K562 (cell line): Measurements from ENCODE around the gene SIGLEC6. TPM values are rescaled to one million over a fixed set of nuclear protein-coding genes. Genes with fewer than 3 reads are reported as not detected.
A peak's percentile ranks its signal among the peaks of the same experiment; 100 is the strongest.

Experiments used
- C11orf30 ChIP-seq: fragments of 450-650 bp; IDR thresholded peaks from 2 replicates; pipeline ENCODE4 v1.6.1; 2016; ENCODE audit warnings: low read depth, mild to moderate bottlenecking
- CCAR2 ChIP-seq: fragments of 200-400 bp; formaldehyde crosslinking; IDR thresholded peaks from 2 replicates; pipeline ENCODE4 v1.6.1; 2017; ENCODE audit warnings: mild to moderate bottlenecking, low read depth, low read length
- CUX1 ChIP-seq: fragments of 200-800 bp; sonication (Bioruptor generic); IDR thresholded peaks from 2 replicates; pipeline ENCODE4 v1.6.1; 2016; ENCODE audit warnings: missing genetic modification characterization, missing compliant biosample characterization
- FOXA1 ChIP-seq: fragments of 450-650 bp; IDR thresholded peaks from 2 replicates; pipeline ENCODE4 v1.6.1; 2016; ENCODE audit warnings: mild to moderate bottlenecking, borderline replicate concordance
- HDAC1 ChIP-seq, 2 experiments: fragments of 450-650 bp; IDR thresholded peaks; 2 replicates each; pipeline ENCODE4 v1.6.1; 2016 to 2017; ENCODE audit warnings: inconsistent platforms in 1 of 2, mild to moderate bottlenecking in 1 of 2, moderate library complexity in 1 of 2
- KLF16 ChIP-seq: IDR thresholded peaks from 2 replicates; pipeline ENCODE4 v1.6.1; 2016; ENCODE audit warnings: antibody characterized with exemption
- KLF6 ChIP-seq: fragments of 250-450 bp; sonication (Bioruptor Pico); IDR thresholded peaks from 2 replicates; pipeline ENCODE4 v1.4.0; 2020; ENCODE audit warnings: mild to moderate bottlenecking, moderate library complexity, borderline replicate concordance
- MAFG ChIP-seq: fragments of 450-650 bp; conservative IDR thresholded peaks from 2 replicates; pipeline ENCODE4 v1.6.1; 2016; ENCODE audit warnings: missing genetic modification characterization, missing compliant biosample characterization
- MAFK ChIP-seq: IDR thresholded peaks from 2 replicates; pipeline ENCODE4 v1.6.1; 2011; ENCODE audit warnings: low read length, improper control_type of control experiment
- MBD2 ChIP-seq: sonication (generic); IDR thresholded peaks from 2 replicates; pipeline ENCODE4 v1.6.1; 2016; ENCODE audit warnings: low read depth, borderline replicate concordance
- MNT ChIP-seq, 2 experiments: fragments of 450-650 bp; conservative IDR thresholded peaks; 2 replicates each; pipeline ENCODE4 v1.6.1; 2017; ENCODE audit warnings: mild to moderate bottlenecking in 2 of 2, moderate library complexity in 2 of 2
- NFE2 ChIP-seq: IDR thresholded peaks from 2 replicates; pipeline ENCODE4 v1.6.1; 2014; ENCODE audit warnings: antibody characterized with exemption, low read depth
- NR2F6 ChIP-seq: fragments of 450-650 bp; formaldehyde crosslinking; IDR thresholded peaks from 2 replicates; pipeline ENCODE4 v1.4.0; 2020; ENCODE audit warnings: mild to moderate bottlenecking
- POLR2H ChIP-seq: IDR thresholded peaks from 2 replicates; pipeline ENCODE4 v1.6.1; 2016; ENCODE audit warnings: missing genetic modification characterization, low read depth, mild to moderate bottlenecking, control low read depth, missing compliant biosample characterization, moderate library complexity
- PRPF4 ChIP-seq: fragments of 200-400 bp; formaldehyde crosslinking; IDR thresholded peaks from one replicate; pipeline ENCODE4 v1.6.1; 2017; ENCODE audit warnings: low read length, low read depth, mild to moderate bottlenecking; ENCODE audit not compliant: insufficient read depth, poor library complexity, severe bottlenecking
- PTRF ChIP-seq: fragments of 450-650 bp; IDR thresholded peaks from 2 replicates; pipeline ENCODE4 v1.6.1; 2016; ENCODE audit warnings: mild to moderate bottlenecking, missing genetic modification characterization, missing compliant biosample characterization
- ZEB2 ChIP-seq: fragments of 450-650 bp; IDR thresholded peaks from 2 replicates; pipeline ENCODE4 v1.6.1; 2016
- ZNF133 ChIP-seq: fragments of 250-450 bp; sonication (Bioruptor Pico); IDR thresholded peaks from 2 replicates; pipeline ENCODE4 v1.4.0; 2020; ENCODE audit warnings: mild to moderate bottlenecking
- ZNF316 ChIP-seq: fragments of 450-650 bp; IDR thresholded peaks from 2 replicates; pipeline ENCODE4 v1.6.1; 2016
- ZNF766 ChIP-seq: fragments of 200-800 bp; sonication (Bioruptor generic); conservative IDR thresholded peaks from 2 replicates; pipeline ENCODE4 v1.6.1; 2016; ENCODE audit warnings: missing genetic modification characterization, missing compliant biosample characterization
- polyA plus RNA-seq, 8 experiments: library from polyadenylated mRNA; depleted of rRNA in 4 of 8; stranded (reverse) in 5 of 8; unstranded in 3 of 8; fragments of >200 nt; fragmentation: Nextera tagmentation in 2 of 8; fragmentation: Illumina TruSeq in 1 of 8; extraction: Ambion mirVana in 2 of 8; extraction: Trizol in 1 of 8; gene quantifications; 2 replicates each; pipeline versions ENCODE4 v1.2.1 to v1.2.3, GENCODE V29; 2011 to 2014; ENCODE audit warnings: inconsistent platforms in 1 of 8, missing spikeins in 1 of 8
- total RNA-seq, 7 experiments: library from RNA; depleted of rRNA in 6 of 7; stranded (reverse); fragments of >200 nt in 6 of 7; fragmentation: Illumina TruSeq in 2 of 7; extraction: Trizol in 2 of 7; gene quantifications; 2 replicates each; pipeline versions ENCODE4 v1.2.1 to v1.2.3, GENCODE V29; 2011 to 2021; ENCODE audit warnings: low replicate concordance in 1 of 7
- TF ChIP-seq, protein P1 (sequence below): sonication (generic); formaldehyde crosslinking; IDR thresholded peaks from 2 replicates; pipeline ENCODE4 v1.8.0; 2022; ENCODE audit warnings: missing genetic modification reagents, mild to moderate bottlenecking, borderline replicate concordance
- TF ChIP-seq, protein P2 (sequence below): conservative IDR thresholded peaks from 2 replicates; pipeline ENCODE4 v1.6.1; 2011; ENCODE audit warnings: low read depth, mild to moderate bottlenecking, low read length; ENCODE audit not compliant: control insufficient read depth

The SIGLEC6 gene
- total and polyA plus RNA-seq, 9 of the 15 experiments (the other 6 are each of a cell fraction or from before 2014, with no cell fraction given), result 0.03 to 17.5 (median 0.71) TPM

GRCh38 chr19:51471527-51471926, 59.9 kb downstream of the SIGLEC6 start (continued):
- peak; percentile 98 for TF ChIP-seq ZNF316
- 0 out of 2 replicates have a peak, but pooled peaks have one; percentile 36 for TF ChIP-seq PTRF
- TF ChIP-seq ZNF133, result no peak
- TF ChIP-seq KLF6 (CRISPR knock-in tag), result no peak
- peak; percentile 67 for TF ChIP-seq POLR2H
- TF ChIP-seq MNT (conservative IDR thresholded peaks at IDR 0.05), result 0 out of 4 replicates have a peak, but pooled peaks of 1 of the 2 experiments have one; percentile 8
- TF ChIP-seq CUX1 (CRISPR knock-in tag), result no peak
- no peak for TF ChIP-seq ZEB2
- no peak for TF ChIP-seq HDAC1 (IDR thresholded peaks at IDR 0.05)
- TF ChIP-seq C11orf30, result peak; percentile 92
- TF ChIP-seq CCAR2, result no peak
- TF ChIP-seq MAFG (tag), result peak; percentile 96
- no peak for TF ChIP-seq MBD2
- TF ChIP-seq, protein P1, sequence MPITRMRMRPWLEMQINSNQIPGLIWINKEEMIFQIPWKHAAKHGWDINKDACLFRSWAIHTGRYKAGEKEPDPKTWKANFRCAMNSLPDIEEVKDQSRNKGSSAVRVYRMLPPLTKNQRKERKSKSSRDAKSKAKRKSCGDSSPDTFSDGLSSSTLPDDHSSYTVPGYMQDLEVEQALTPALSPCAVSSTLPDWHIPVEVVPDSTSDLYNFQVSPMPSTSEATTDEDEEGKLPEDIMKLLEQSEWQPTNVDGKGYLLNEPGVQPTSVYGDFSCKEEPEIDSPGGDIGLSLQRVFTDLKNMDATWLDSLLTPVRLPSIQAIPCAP (CRISPR knock-in tag), result no peak
- TF ChIP-seq KLF16, result no peak
- TF ChIP-seq PRPF4, result no peak
- TF ChIP-seq NR2F6, result no peak
- peak; percentile 83 for TF ChIP-seq MAFK
- TF ChIP-seq, protein P2, sequence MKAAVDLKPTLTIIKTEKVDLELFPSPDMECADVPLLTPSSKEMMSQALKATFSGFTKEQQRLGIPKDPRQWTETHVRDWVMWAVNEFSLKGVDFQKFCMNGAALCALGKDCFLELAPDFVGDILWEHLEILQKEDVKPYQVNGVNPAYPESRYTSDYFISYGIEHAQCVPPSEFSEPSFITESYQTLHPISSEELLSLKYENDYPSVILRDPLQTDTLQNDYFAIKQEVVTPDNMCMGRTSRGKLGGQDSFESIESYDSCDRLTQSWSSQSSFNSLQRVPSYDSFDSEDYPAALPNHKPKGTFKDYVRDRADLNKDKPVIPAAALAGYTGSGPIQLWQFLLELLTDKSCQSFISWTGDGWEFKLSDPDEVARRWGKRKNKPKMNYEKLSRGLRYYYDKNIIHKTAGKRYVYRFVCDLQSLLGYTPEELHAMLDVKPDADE, result no peak
- TF ChIP-seq FOXA1, result no peak
- TF ChIP-seq NFE2, result peak; percentile 76
- no peak for TF ChIP-seq ZNF766 (CRISPR knock-in tag)
